ENCODE data around the gene RAB42. TPM values are rescaled to one million over a fixed set of nuclear protein-coding genes. Genes with fewer than 3 reads are reported as not detected.

RAB42 gene
- total RNA-seq, 1 donor from 2014 or later: 1.1 TPM

GRCh38 chr1:28642056-28642846, 50.2 kb downstream of the RAB42 start:
- intact Hi-C loops (cut with DNase I): loop anchor here (1.0 to 10.0 kb wide), 3 partner anchors 94 to 540 kb away; partner anchors contain the start of genes SRSF4 and YTHDF2
- DNase-seq (ENCODE audit: low spot score): no peak

GRCh38 chr1:28642847-28643635, 51.0 kb downstream of the RAB42 start, which contains the start of gene TAF12:
TSS of gene TAF12 (minus strand) at chr1:28643067. CDS start at chr1:28622081, 20,986 bp downstream.
- intact Hi-C loops (cut with DNase I): loop anchor here (1.0 to 10.0 kb wide), 3 partner anchors 93 to 539 kb away; partner anchors contain the start of genes SRSF4 and YTHDF2

GRCh38 chr1:28644494-28644893, 52.4 kb downstream of the RAB42 start:
- intact Hi-C loops (cut with DNase I): loop anchor here (5.0 to 10.0 kb wide), 2 partner anchors 230 to 538 kb away; partner anchors contain the start of gene SRSF4
- DNase-seq (ENCODE audit: low spot score): no peak

More at GRCh38 chr1:28642847-28643635, 51.0 kb downstream of the RAB42 start, which contains the start of gene TAF12:
- peak; percentile 95 for DNase-seq (ENCODE audit: low spot score)

Other genes starting within 250 kb of the RAB42 start
- 18.0 TPM for gene PHACTR4, start 222.5 kb upstream of the RAB42 start, total RNA-seq
- 4.1 TPM for gene RCC1, start 86.2 kb upstream of the RAB42 start, total RNA-seq
- 17.6 TPM for gene TRNAU1AP, start 39.2 kb upstream of the RAB42 start, total RNA-seq
- gene TAF12, start 50.8 kb downstream of the RAB42 start, total RNA-seq: 17.3 TPM
- gene RNU11, start 56.3 kb downstream of the RAB42 start, total RNA-seq: not detected
- gene GMEB1, start 76.5 kb downstream of the RAB42 start, total RNA-seq: 8.2 TPM
- 44.4 TPM for gene YTHDF2, start 144.7 kb downstream of the RAB42 start, total RNA-seq
- gene OPRD1, start 219.9 kb downstream of the RAB42 start, total RNA-seq: not detected

All from cardiac septum (tissue), 1 donor.